Limb (tissue), 2 donors: ENCODE measurements around the gene PPM1F.
"Not testable (repeated sequence)": the region's sequence is repeated elsewhere in the genome, so short reads cannot be mapped to it uniquely, and the experiment has no call there.

Experiments
- DNase-seq, 2 donors: peaks; one replicate each; pipeline ENCODE4 v3.0.0-alpha.2; 2016; ENCODE audit errors: extremely low spot score in 2 of 2

PPM1F gene

GRCh38 chr22:21898354-21898896, 54.2 kb downstream of the PPM1F start:
- DNase-seq, result no peak

- DNase-seq, result no peak
Observed at GRCh38 chr22:21896951-21897513, 55.6 kb downstream of the PPM1F start.

- not testable (repeated sequence) for DNase-seq
Observed at GRCh38 chr22:21896275-21896674, 56.4 kb downstream of the PPM1F start.

GRCh38 chr22:21894799-21895198, 57.8 kb downstream of the PPM1F start:
- DNase-seq, result no peak

- no peak for DNase-seq
Observed at GRCh38 chr22:21889251-21889990, 63.2 kb downstream of the PPM1F start.

GRCh38 chr22:21887841-21888240, 64.8 kb downstream of the PPM1F start:
- no peak for DNase-seq

GRCh38 chr22:21883930-21884329, 68.7 kb downstream of the PPM1F start:
- not testable (repeated sequence) for DNase-seq

- DNase-seq, result not testable (repeated sequence)
Observed at GRCh38 chr22:21882754-21883333, 69.8 kb downstream of the PPM1F start.

- no peak for DNase-seq
Observed at GRCh38 chr22:21881841-21882753, 70.6 kb downstream of the PPM1F start.

- DNase-seq, result no peak
Observed at GRCh38 chr22:21876486-21877176, 76.0 kb downstream of the PPM1F start.

- DNase-seq, result not testable (repeated sequence)
Observed at GRCh38 chr22:21874953-21875352, 77.7 kb downstream of the PPM1F start.

- DNase-seq, result no peak
Observed at GRCh38 chr22:21873619-21874018, 79.0 kb downstream of the PPM1F start.

- DNase-seq, result not testable (repeated sequence)
Observed at GRCh38 chr22:21872741-21873140, 79.9 kb downstream of the PPM1F start.
